SU-DHL-6 (cell line): ENCODE measurements around the gene WNT5A.

Experiments used
- CTCF ChIP-seq: fragments of 200-600 bp; sonication (generic); IDR thresholded peaks from one replicate; pipeline ENCODE4 v1.5.1; 2017; ENCODE audit warnings: antibody characterized with exemption, mild to moderate bottlenecking, low read length, moderate library complexity; ENCODE audit not compliant: insufficient read depth, poor library complexity, severe bottlenecking
- EZH2phosphoT487 ChIP-seq: fragments of 200-600 bp; sonication (generic), shearing (Covaris generic); conservative IDR thresholded peaks from 2 replicates; pipeline ENCODE4 v1.6.1; 2018; ENCODE audit warnings: mild to moderate bottlenecking, antibody characterized with exemption, low read length, moderate library complexity, mixed read lengths

GRCh38 chr3:55534876-55535275 is 47.8 kb upstream of the WNT5A start:
- TF ChIP-seq CTCF (no peak), EZH2phosphoT487 (no peak)
